Activated CD8-positive, alpha-beta T cell treated with anti-CD3 and anti-CD28 coated beads, Interleukin-2, amount 10 ng/mL, durations not matched to agents 7 days and 5 days (primary cell): ENCODE data around the gene MINDY4B. TPM values are rescaled to one million over a fixed set of nuclear protein-coding genes. Genes with fewer than 3 reads are reported as not detected.

ENCODE experiments used
- ATAC-seq: fragments of 150-1000 bp; cut with Tn5 transposase; one replicate; pipeline ENCODE4 v1.10.0; 2021; ENCODE audit warnings: moderate library complexity
- CTCF ChIA-PET: fragments of 350-600 bp; sonication (Branson Sonifier 250); formaldehyde crosslinking; loops from one replicate; lab custom pipeline; 2021; ENCODE audit warnings: antibody characterized with exemption; lab: Charles Lee
- POLR2A ChIA-PET: fragments of 350-600 bp; sonication (Branson Sonifier 250); formaldehyde crosslinking; loops from one replicate; lab custom pipeline; 2021; ENCODE audit warnings: antibody characterized with exemption; lab: Charles Lee
- DNase-seq: peaks from one replicate; pipeline ENCODE4 v3.0.0-alpha.2; 2020
- H3K27ac Mint-ChIP-seq: one replicate; pipeline ENCODE4 v1.8.0; 2021; ENCODE audit warnings: mild to moderate bottlenecking, mixed read lengths
- H3K27me3 Mint-ChIP-seq: one replicate; pipeline ENCODE4 v1.8.0; 2021; ENCODE audit warnings: low read depth, mixed read lengths
- H3K36me3 Mint-ChIP-seq: one replicate; pipeline ENCODE4 v1.8.0; 2021; ENCODE audit warnings: low read depth, mixed read lengths
- H3K4me1 Mint-ChIP-seq: one replicate; pipeline ENCODE4 v1.8.0; 2021; ENCODE audit warnings: low read depth, mixed read lengths
- H3K4me3 Mint-ChIP-seq: one replicate; pipeline ENCODE4 v1.8.0; 2021; ENCODE audit warnings: mild to moderate bottlenecking, mixed read lengths
- H3K9me3 Mint-ChIP-seq: one replicate; pipeline ENCODE4 v1.8.0; 2022; ENCODE audit warnings: mixed read lengths; ENCODE audit not compliant: insufficient read depth
- total RNA-seq, 2 experiments: library from RNA; stranded (reverse); gene quantifications; one replicate each; pipeline ENCODE4 v1.2.3, GENCODE V29; 2021

MINDY4B gene
- total RNA-seq, 2 experiments from 2014 or later, result not detected

- Mint-ChIP-seq H3K27ac (no peak overlapping the region), H3K4me3 (no peak overlapping the region), H3K36me3 (no peaks in the 10 kb centered on the region), H3K27me3 (peaks cover 13% of the 10 kb centered on the region), H3K9me3 (no peaks in the 10 kb centered on the region), H3K4me1 (no peaks in the 10 kb centered on the region)
- DNase-seq (no peak), ATAC-seq (no peak)
- ChIA-PET POLR2A (no interaction called here), CTCF (no interaction called here)
Measured at GRCh38 chr3:150897592-150897991, 7.6 kb downstream of the MINDY4B start.

- H3K4me3 Mint-ChIP-seq, result no peak overlapping the region
- no peaks in the 10 kb centered on the region for H3K4me1 Mint-ChIP-seq
- H3K27ac Mint-ChIP-seq, result no peak overlapping the region
- POLR2A ChIA-PET, result no interaction called here
- no peaks in the 10 kb centered on the region for H3K36me3 Mint-ChIP-seq
- ATAC-seq (no peak), DNase-seq (no peak)
- CTCF ChIA-PET, result interaction anchor here (0.7 kb wide), 1 partner anchor 9 kb away, joined by 3 read pairs; no protein-coding TSS in a partner anchor
- H3K9me3 Mint-ChIP-seq, result no peaks in the 10 kb centered on the region
- peaks cover 9% of the 10 kb centered on the region for H3K27me3 Mint-ChIP-seq
Measured at GRCh38 chr3:150890831-150891230, 14.4 kb downstream of the MINDY4B start.

GRCh38 chr3:150890295-150890694 lies 14.9 kb downstream of the MINDY4B start:
- no peak overlapping the region for H3K27ac Mint-ChIP-seq
- DNase-seq, result no peak
- ChIA-PET CTCF (interaction anchor here (0.7 kb wide), 1 partner anchor 10 kb away, joined by 3 read pairs; no protein-coding TSS in a partner anchor), POLR2A (no interaction called here)
- H3K9me3 Mint-ChIP-seq, result no peaks in the 10 kb centered on the region
- no peak overlapping the region for H3K4me3 Mint-ChIP-seq
- H3K27me3 Mint-ChIP-seq, result peaks cover 8% of the 10 kb centered on the region
- ATAC-seq, result no peak
- no peaks in the 10 kb centered on the region for H3K4me1 Mint-ChIP-seq
- H3K36me3 Mint-ChIP-seq, result no peaks in the 10 kb centered on the region

GRCh38 chr3:150889106-150889505 lies 16.1 kb downstream of the MINDY4B start:
- H3K27me3 Mint-ChIP-seq, result peaks cover 8% of the 10 kb centered on the region
- DNase-seq (no peak), ATAC-seq (no peak)
- H3K9me3 Mint-ChIP-seq, result no peaks in the 10 kb centered on the region
- POLR2A ChIA-PET, result no interaction called here
- no peaks in the 10 kb centered on the region for H3K4me1 Mint-ChIP-seq
- no peak overlapping the region for H3K27ac Mint-ChIP-seq
- CTCF ChIA-PET, result no interaction called here
- no peak overlapping the region for H3K4me3 Mint-ChIP-seq
- no peaks in the 10 kb centered on the region for H3K36me3 Mint-ChIP-seq

GRCh38 chr3:150887031-150887430 lies 18.2 kb downstream of the MINDY4B start:
- H3K4me1 Mint-ChIP-seq, result no peaks in the 10 kb centered on the region
- ATAC-seq (no peak), DNase-seq (no peak)
- no peaks in the 10 kb centered on the region for H3K36me3 Mint-ChIP-seq
- ChIA-PET POLR2A (no interaction called here), CTCF (no interaction called here)
- peaks cover 18% of the 10 kb centered on the region for H3K27me3 Mint-ChIP-seq
- H3K27ac Mint-ChIP-seq, result no peak overlapping the region
- H3K9me3 Mint-ChIP-seq, result no peaks in the 10 kb centered on the region
- no peak overlapping the region for H3K4me3 Mint-ChIP-seq

GRCh38 chr3:150885535-150885934 lies 19.7 kb downstream of the MINDY4B start:
- no peak for DNase-seq
- ChIA-PET POLR2A (no interaction called here), CTCF (no interaction called here)
- H3K9me3 Mint-ChIP-seq, result no peaks in the 10 kb centered on the region
- peaks cover 23% of the 10 kb centered on the region for H3K27me3 Mint-ChIP-seq
- no peak overlapping the region for H3K27ac Mint-ChIP-seq
- H3K4me3 Mint-ChIP-seq, result no peak overlapping the region
- no peaks in the 10 kb centered on the region for H3K36me3 Mint-ChIP-seq
- H3K4me1 Mint-ChIP-seq, result no peaks in the 10 kb centered on the region
- no peak for ATAC-seq

GRCh38 chr3:150878996-150879575 lies 26.2 kb downstream of the MINDY4B start:
- POLR2A ChIA-PET, result no interaction called here
- H3K36me3 Mint-ChIP-seq, result no peaks in the 10 kb centered on the region

GRCh38 chr3:150878290-150878689 lies 26.9 kb downstream of the MINDY4B start:
- ATAC-seq, result no peak
- no peaks in the 10 kb centered on the region for H3K4me1 Mint-ChIP-seq
- H3K9me3 Mint-ChIP-seq, result no peaks in the 10 kb centered on the region
- ChIA-PET POLR2A (no interaction called here), CTCF (no interaction called here)
- no peak overlapping the region for H3K4me3 Mint-ChIP-seq
- DNase-seq, result no peak
- H3K27me3 Mint-ChIP-seq, result peaks cover 19% of the 10 kb centered on the region
- H3K36me3 Mint-ChIP-seq, result no peaks in the 10 kb centered on the region
- H3K27ac Mint-ChIP-seq, result no peak overlapping the region

More at GRCh38 chr3:150878996-150879575, 26.2 kb downstream of the MINDY4B start:
- ATAC-seq (no peak), DNase-seq (no peak)
- Mint-ChIP-seq H3K27me3 (peaks cover 25% of the 10 kb centered on the region), H3K9me3 (no peaks in the 10 kb centered on the region), H3K27ac (no peak overlapping the region), H3K4me1 (no peaks in the 10 kb centered on the region), H3K4me3 (no peak overlapping the region)
- CTCF ChIA-PET, result interaction anchor here (1.2 kb wide), 1 partner anchor 15 kb away, joined by 4 read pairs; no protein-coding TSS in a partner anchor

- H3K4me3 Mint-ChIP-seq, result no peak overlapping the region
- ChIA-PET CTCF (no interaction called here), POLR2A (interaction anchor here (0.7 kb wide), 1 partner anchor 1952 kb away, joined by 3 read pairs; no protein-coding TSS in a partner anchor)
- no peaks in the 10 kb centered on the region for H3K9me3 Mint-ChIP-seq
- no peak overlapping the region for H3K27ac Mint-ChIP-seq
- H3K4me1 Mint-ChIP-seq, result no peaks in the 10 kb centered on the region
- ATAC-seq (no peak), DNase-seq (no peak)
- H3K36me3 Mint-ChIP-seq, result no peaks in the 10 kb centered on the region
- peaks cover 16% of the 10 kb centered on the region for H3K27me3 Mint-ChIP-seq
Measured at GRCh38 chr3:150877303-150877702, 27.9 kb downstream of the MINDY4B start.

GRCh38 chr3:150876611-150877265 lies 28.5 kb downstream of the MINDY4B start:
- Mint-ChIP-seq H3K9me3 (no peaks in the 10 kb centered on the region), H3K4me3 (no peak overlapping the region), H3K4me1 (no peaks in the 10 kb centered on the region), H3K36me3 (no peaks in the 10 kb centered on the region), H3K27ac (no peak overlapping the region), H3K27me3 (peaks cover 13% of the 10 kb centered on the region)
- CTCF ChIA-PET, result no interaction called here
- POLR2A ChIA-PET, result interaction anchor here (0.7 kb wide), 1 partner anchor 1952 kb away, joined by 3 read pairs; no protein-coding TSS in a partner anchor
- ATAC-seq (no peak), DNase-seq (no peak)

- Mint-ChIP-seq H3K9me3 (no peaks in the 10 kb centered on the region), H3K27me3 (peaks cover 10% of the 10 kb centered on the region), H3K4me3 (no peak overlapping the region), H3K36me3 (no peaks in the 10 kb centered on the region), H3K27ac (no peak overlapping the region), H3K4me1 (no peaks in the 10 kb centered on the region)
- ATAC-seq (no peak), DNase-seq (no peak)
- CTCF ChIA-PET, result no interaction called here
- POLR2A ChIA-PET, result no interaction called here
Measured at GRCh38 chr3:150875548-150875947, 29.7 kb downstream of the MINDY4B start.

- no peaks in the 10 kb centered on the region for H3K36me3 Mint-ChIP-seq
- DNase-seq, result no peak
- H3K4me3 Mint-ChIP-seq, result no peak overlapping the region
- no peak overlapping the region for H3K27ac Mint-ChIP-seq
- H3K4me1 Mint-ChIP-seq, result no peaks in the 10 kb centered on the region
- CTCF ChIA-PET, result interaction anchor here (1.8 kb wide), 1 partner anchor 87 kb away, joined by 5 read pairs; no protein-coding TSS in a partner anchor
- no peaks in the 10 kb centered on the region for H3K9me3 Mint-ChIP-seq
- ATAC-seq, result no peak
- peaks cover 10% of the 10 kb centered on the region for H3K27me3 Mint-ChIP-seq
- POLR2A ChIA-PET, result no interaction called here
Measured at GRCh38 chr3:150874666-150875219, 30.5 kb downstream of the MINDY4B start.
